Loucy (cell line): ENCODE data around the gene FJX1.

Experiments
- H2AFZ ChIP-seq: fragments of 200-600 bp; sonication (generic); 2 replicates; pipeline ENCODE4 v1.6.0; 2016; ENCODE audit warnings: antibody characterized with exemption, mild to moderate bottlenecking, low read length, moderate library complexity
- H3F3A ChIP-seq: fragments of 200-600 bp; 2 replicates; pipeline ENCODE4 v1.6.0; 2016; ENCODE audit warnings: antibody characterized with exemption, low read depth, mild to moderate bottlenecking
- H3K27me3 ChIP-seq: fragments of 200-600 bp; sonication (generic); 2 replicates; pipeline ENCODE4 v1.6.1; 2014; ENCODE audit warnings: low read length, mild to moderate bottlenecking; ENCODE audit not compliant: insufficient read depth, poor library complexity, severe bottlenecking
- H3K36me3 ChIP-seq: fragments of 200-600 bp; sonication (generic); 2 replicates; pipeline ENCODE4 v1.6.1; 2016; ENCODE audit warnings: low read length; ENCODE audit not compliant: insufficient read depth
- H3K4me1 ChIP-seq: fragments of 200-600 bp; sonication (generic); 2 replicates; pipeline ENCODE4 v1.5.1; 2014; ENCODE audit warnings: low read length, mild to moderate bottlenecking; ENCODE audit not compliant: insufficient read depth, poor library complexity, severe bottlenecking
- H3K4me2 ChIP-seq: fragments of 200-600 bp; sonication (generic); 2 replicates; pipeline ENCODE4 v1.6.0; 2014; ENCODE audit warnings: antibody characterized with exemption, low read length, low read depth, mild to moderate bottlenecking; ENCODE audit not compliant: poor library complexity, severe bottlenecking
- H3K4me3 ChIP-seq: fragments of 200-600 bp; sonication (generic); 2 replicates; pipeline ENCODE4 v1.5.1; 2014; ENCODE audit warnings: low read length, mild to moderate bottlenecking, mixed read lengths; ENCODE audit not compliant: poor library complexity, severe bottlenecking
- H3K79me2 ChIP-seq: fragments of 200-600 bp; sonication (generic); 2 replicates; pipeline ENCODE4 v1.6.1; 2014; ENCODE audit warnings: low read length; ENCODE audit not compliant: insufficient read depth
- H3K9ac ChIP-seq: fragments of 200-600 bp; sonication (generic); 2 replicates; pipeline ENCODE4 v1.6.0; 2014; ENCODE audit warnings: mild to moderate bottlenecking, low read depth, low read length, moderate library complexity; ENCODE audit not compliant: poor library complexity, severe bottlenecking
- H3K9me2 ChIP-seq: fragments of 200-600 bp; sonication (generic); replicated peaks from 2 replicates; pipeline ENCODE4 v1.6.1; 2016; ENCODE audit warnings: low read depth, low read length, mixed read lengths
- H3K9me3 ChIP-seq: fragments of 200-600 bp; sonication (generic); 2 replicates; pipeline ENCODE4 v1.6.1; 2014; ENCODE audit warnings: mild to moderate bottlenecking, antibody characterized with exemption, low read length, low read depth; ENCODE audit not compliant: insufficient read depth
- H4K20me1 ChIP-seq: fragments of 200-600 bp; sonication (generic); 2 replicates; pipeline ENCODE4 v1.6.0; 2014; ENCODE audit warnings: antibody characterized with exemption, low read length, mild to moderate bottlenecking; ENCODE audit not compliant: insufficient read depth, poor library complexity, severe bottlenecking
- EZH2phosphoT487 ChIP-seq: fragments of 200-600 bp; IDR thresholded peaks from 2 replicates; pipeline ENCODE4 v1.6.1; 2018; ENCODE audit warnings: antibody characterized with exemption, mild to moderate bottlenecking, moderate library complexity, borderline replicate concordance
- TF ChIP-seq, protein P1 (sequence below): fragments of 200-600 bp; sonication (generic); conservative IDR thresholded peaks from 2 replicates; pipeline ENCODE4 v1.5.1; 2014; ENCODE audit warnings: mild to moderate bottlenecking, antibody characterized with exemption, low read length

Gene FJX1

DNA sequence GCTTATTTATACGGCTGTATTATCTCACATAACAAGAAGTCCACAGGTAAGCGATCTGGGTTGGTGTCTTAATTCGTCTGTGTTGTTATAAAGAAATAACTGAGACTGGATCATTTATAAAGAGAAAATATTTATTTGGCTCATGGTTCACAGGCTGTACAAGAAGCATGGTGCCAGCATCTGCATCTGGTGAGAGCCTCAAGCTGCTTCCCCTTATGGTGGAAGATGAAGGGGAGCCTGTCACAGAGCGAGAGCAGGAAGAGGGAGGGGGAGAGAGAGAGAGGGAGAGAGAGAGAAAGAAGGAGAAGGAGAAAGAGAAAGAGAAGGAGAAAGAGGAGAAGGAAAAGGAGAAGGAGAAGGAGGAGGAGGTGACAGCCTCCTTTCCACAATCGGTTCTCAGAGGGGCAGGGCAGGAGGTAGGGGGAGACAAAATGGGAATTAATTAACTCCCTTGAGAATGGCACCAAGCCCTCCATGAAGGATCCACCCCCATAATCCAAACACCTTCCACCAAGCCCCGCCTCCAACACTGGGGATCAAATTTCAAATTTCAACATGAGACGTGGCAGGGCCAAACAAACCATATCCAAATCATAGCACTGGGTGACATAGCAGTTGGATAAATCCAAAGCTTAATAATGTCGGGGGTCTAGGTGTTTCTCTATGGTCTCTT, 29.3 kb downstream of the FJX1 start:
- no peak overlapping the region for H2AFZ ChIP-seq
- no peak overlapping the region for H3K9ac ChIP-seq
- H3K4me1 ChIP-seq = no peaks in the 10 kb centered on the region
- H3K9me3 ChIP-seq = no peaks in the 10 kb centered on the region
- no peak for TF ChIP-seq EZH2phosphoT487
- TF ChIP-seq, protein P1, sequence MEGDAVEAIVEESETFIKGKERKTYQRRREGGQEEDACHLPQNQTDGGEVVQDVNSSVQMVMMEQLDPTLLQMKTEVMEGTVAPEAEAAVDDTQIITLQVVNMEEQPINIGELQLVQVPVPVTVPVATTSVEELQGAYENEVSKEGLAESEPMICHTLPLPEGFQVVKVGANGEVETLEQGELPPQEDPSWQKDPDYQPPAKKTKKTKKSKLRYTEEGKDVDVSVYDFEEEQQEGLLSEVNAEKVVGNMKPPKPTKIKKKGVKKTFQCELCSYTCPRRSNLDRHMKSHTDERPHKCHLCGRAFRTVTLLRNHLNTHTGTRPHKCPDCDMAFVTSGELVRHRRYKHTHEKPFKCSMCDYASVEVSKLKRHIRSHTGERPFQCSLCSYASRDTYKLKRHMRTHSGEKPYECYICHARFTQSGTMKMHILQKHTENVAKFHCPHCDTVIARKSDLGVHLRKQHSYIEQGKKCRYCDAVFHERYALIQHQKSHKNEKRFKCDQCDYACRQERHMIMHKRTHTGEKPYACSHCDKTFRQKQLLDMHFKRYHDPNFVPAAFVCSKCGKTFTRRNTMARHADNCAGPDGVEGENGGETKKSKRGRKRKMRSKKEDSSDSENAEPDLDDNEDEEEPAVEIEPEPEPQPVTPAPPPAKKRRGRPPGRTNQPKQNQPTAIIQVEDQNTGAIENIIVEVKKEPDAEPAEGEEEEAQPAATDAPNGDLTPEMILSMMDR = no peak
- H3K36me3 ChIP-seq = no peaks in the 10 kb centered on the region
- no peaks in the 10 kb centered on the region for H3F3A ChIP-seq
- H3K9me2 ChIP-seq = no peaks in the 10 kb centered on the region
- H3K27me3 ChIP-seq = no peaks in the 10 kb centered on the region
- no peaks in the 10 kb centered on the region for H3K79me2 ChIP-seq
- no peak overlapping the region for H3K4me3 ChIP-seq
- no peak overlapping the region for H3K4me2 ChIP-seq
- no peaks in the 10 kb centered on the region for H4K20me1 ChIP-seq

DNA sequence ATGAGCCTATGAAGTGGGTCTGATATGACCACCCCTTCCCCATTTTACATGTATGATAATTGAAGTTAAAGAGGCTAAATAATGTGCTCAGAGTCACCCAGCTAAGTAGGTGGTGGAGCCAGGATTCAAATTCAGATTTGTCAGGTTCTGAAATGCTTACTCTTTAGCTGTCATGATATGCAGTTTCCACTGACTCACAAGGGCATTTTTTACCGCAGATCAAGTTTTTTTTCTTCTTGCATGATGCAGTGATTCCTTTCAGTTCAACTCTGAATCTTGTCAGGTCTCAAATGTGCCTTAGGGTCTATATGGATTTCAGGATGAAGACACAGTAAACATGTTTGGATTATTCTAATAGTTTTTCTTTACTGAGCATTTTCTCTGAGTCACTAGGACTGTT, 31.7 kb downstream of the FJX1 start:
- Histone ChIP-seq H3K9me2 (no peaks in the 10 kb centered on the region), H4K20me1 (no peaks in the 10 kb centered on the region), H3K4me1 (no peaks in the 10 kb centered on the region), H3K9me3 (no peaks in the 10 kb centered on the region), H3K4me2 (no peak overlapping the region), H3K79me2 (no peaks in the 10 kb centered on the region), H3K9ac (no peak overlapping the region), H3K4me3 (no peak overlapping the region), H3F3A (no peaks in the 10 kb centered on the region), H3K36me3 (no peaks in the 10 kb centered on the region), H2AFZ (no peak overlapping the region), H3K27me3 (no peaks in the 10 kb centered on the region)
- no peak for TF ChIP-seq EZH2phosphoT487
- TF ChIP-seq, protein P1 = no peak

DNA sequence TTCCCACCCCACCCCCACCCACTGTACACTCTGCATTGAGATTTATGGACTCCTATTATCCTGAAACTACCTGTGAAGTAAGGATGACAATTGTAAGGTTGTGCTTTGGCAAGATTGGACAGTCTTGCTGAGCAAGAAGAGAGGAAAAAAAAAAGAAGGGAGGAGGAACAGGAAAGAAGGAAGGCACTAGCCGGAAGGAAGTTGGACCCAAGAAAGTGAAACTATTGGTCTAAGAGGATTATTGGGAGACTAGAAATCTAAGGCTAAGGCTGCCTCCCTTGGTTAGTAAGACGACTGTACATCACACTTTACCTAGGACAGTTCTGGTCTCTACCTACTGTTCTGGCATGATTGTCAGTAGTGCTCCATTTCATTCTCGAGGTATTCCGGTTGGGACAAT, 32.2 kb downstream of the FJX1 start:
- Histone ChIP-seq H3K9me3 (no peaks in the 10 kb centered on the region), H3K36me3 (no peaks in the 10 kb centered on the region), H3K9ac (no peak overlapping the region), H3K27me3 (no peaks in the 10 kb centered on the region), H3K4me1 (no peaks in the 10 kb centered on the region), H3K4me2 (no peak overlapping the region), H3K4me3 (no peak overlapping the region), H2AFZ (no peak overlapping the region), H3K79me2 (no peaks in the 10 kb centered on the region), H3K9me2 (no peaks in the 10 kb centered on the region), H4K20me1 (no peaks in the 10 kb centered on the region), H3F3A (no peaks in the 10 kb centered on the region)
- TF ChIP-seq, protein P1 = no peak
- TF ChIP-seq EZH2phosphoT487 = no peak
